H1 (cell line): ENCODE results near the gene ATP2B3. TPM values are rescaled to one million over a fixed set of nuclear protein-coding genes. Genes with fewer than 3 reads are reported as not detected.

Experiments
- CTCF ChIA-PET: fragments of 300-600 bp; sonication (Branson Sonifier 250); formaldehyde crosslinking; loops from one replicate; lab custom pipeline; 2021; ENCODE audit not compliant: partially characterized antibody; lab: Charles Lee
- POLR2A ChIA-PET: fragments of 300-600 bp; sonication (Branson Sonifier 250); formaldehyde crosslinking; loops from one replicate; lab custom pipeline; 2021; ENCODE audit warnings: inconsistent platforms; ENCODE audit not compliant: partially characterized antibody; lab: Charles Lee
- DNase-seq, 2 experiments: peaks; one replicate each; pipeline versions ENCODE4 v3.0.0 to v3.0.0-alpha.2; 2010 to 2022; ENCODE audit warnings: low spot score in 2 of 2, low read depth in 1 of 2, mixed read lengths in 1 of 2
- FAIRE-seq: peaks from 2 replicates; lab custom pipeline; 2011; peaks lifted over from hg19 to GRCh38; lab: Jason Lieb, UNC
- H2AFZ ChIP-seq: 2 replicates; pipeline ENCODE4 v1.8.1; 2012; ENCODE audit warnings: low read length, inconsistent platforms
- H2AK5ac ChIP-seq: 2 replicates; pipeline ENCODE4 v1.6.1; 2013; ENCODE audit warnings: low read depth, low read length
- H2BK120ac ChIP-seq: replicated peaks from 2 replicates; pipeline ENCODE3; 2013; ENCODE audit warnings: low read depth, low read length, inconsistent platforms
- H2BK12ac ChIP-seq: 2 replicates; pipeline ENCODE4 v1.6.1; 2013; ENCODE audit warnings: low read depth, low read length
- H2BK15ac ChIP-seq: 2 replicates; pipeline ENCODE4 v1.6.1; 2013; ENCODE audit warnings: low read length
- H2BK20ac ChIP-seq: 2 replicates; pipeline ENCODE4 v1.6.1; 2013; ENCODE audit warnings: low read length
- H2BK5ac ChIP-seq: 2 replicates; pipeline ENCODE4 v1.6.1; 2013; ENCODE audit warnings: low read depth, low read length
- H3K14ac ChIP-seq: 2 replicates; pipeline ENCODE4 v1.6.1; 2013; ENCODE audit warnings: inconsistent platforms; ENCODE audit not compliant: insufficient read length
- H3K18ac ChIP-seq: 2 replicates; pipeline ENCODE4 v1.6.1; 2013; ENCODE audit warnings: low read length; ENCODE audit errors: extremely low read depth
- H3K23ac ChIP-seq: 2 replicates; pipeline ENCODE4 v1.6.1; 2013; ENCODE audit warnings: inconsistent platforms; ENCODE audit not compliant: insufficient read length
- H3K23me2 ChIP-seq: 2 replicates; pipeline ENCODE4 v1.6.1; 2013; ENCODE audit warnings: low read depth, low read length
- H3K27ac ChIP-seq: 2 replicates; pipeline ENCODE4 v1.6.1; 2011; ENCODE audit warnings: low read depth, low read length, inconsistent platforms
- H3K27me3 ChIP-seq, 4 experiments: replicated peaks in 1 of 4; 1 replicate in 1 of 4; 2 replicates in 3 of 4; pipeline versions ENCODE4 v1.6.1 to v1.8.1; 2011 to 2013; ENCODE audit warnings: low read length in 3 of 4, mild to moderate bottlenecking in 3 of 4, inconsistent platforms in 2 of 4, mixed read lengths in 2 of 4, moderate library complexity in 1 of 4; ENCODE audit not compliant: control insufficient read depth in 3 of 4, insufficient read depth in 3 of 4; ENCODE audit errors: extremely low read depth in 1 of 4
- H3K36me3 ChIP-seq, 4 experiments: 2 replicates each; pipeline versions ENCODE4 v1.6.1 to v1.8.1; 2011 to 2013; ENCODE audit warnings: mild to moderate bottlenecking in 4 of 4, low read length in 3 of 4, moderate library complexity in 2 of 4, control low read depth in 1 of 4, inconsistent platforms in 1 of 4; ENCODE audit not compliant: insufficient read depth in 4 of 4, control insufficient read depth in 2 of 4
- H3K4ac ChIP-seq: replicated peaks from 2 replicates; pipeline ENCODE3; 2013; ENCODE audit warnings: low read length, low read depth, mixed read lengths, inconsistent platforms; ENCODE audit not compliant: insufficient read length
- H3K4me1 ChIP-seq, 4 experiments: replicated peaks in 1 of 4; 1 replicate in 1 of 4; 2 replicates in 3 of 4; pipeline versions ENCODE4 v1.6.1 to v1.8.1; 2011 to 2013; ENCODE audit warnings: low read length in 3 of 4, inconsistent platforms in 2 of 4, mixed read lengths in 1 of 4; ENCODE audit not compliant: insufficient read depth in 4 of 4, control insufficient read depth in 3 of 4
- H3K4me2 ChIP-seq, 2 experiments: 2 replicates each; pipeline versions ENCODE4 v1.6.1 to v1.8.1; 2011 to 2013; ENCODE audit warnings: low read depth in 2 of 2, low read length in 2 of 2, control low read depth in 1 of 2, inconsistent platforms in 1 of 2, mild to moderate bottlenecking in 1 of 2; ENCODE audit not compliant: insufficient read depth in 1 of 2
- H3K4me3 ChIP-seq, 4 experiments: fragments of 200-600, 300-600 bp in 1 of 4; sonication (generic), shearing (Covaris generic), sonication (Bioruptor Twin) in 1 of 4; 2 replicates each; pipeline versions ENCODE4 v1.5.1 to v1.8.1; 2011 to 2016; ENCODE audit warnings: low read length in 4 of 4, low read depth in 3 of 4, control low read depth in 2 of 4, inconsistent platforms in 2 of 4, mild to moderate bottlenecking in 2 of 4, mixed read lengths in 1 of 4, moderate library complexity in 1 of 4; ENCODE audit not compliant: insufficient read depth in 2 of 4; ENCODE audit errors: extremely low read depth in 1 of 4
- H3K56ac ChIP-seq: replicated peaks from 2 replicates; pipeline ENCODE3; 2013; ENCODE audit warnings: low read depth, mild to moderate bottlenecking, mixed read lengths, low read length, inconsistent platforms; ENCODE audit not compliant: insufficient read length
- H3K79me1 ChIP-seq: 2 replicates; pipeline ENCODE4 v1.6.1; 2013; ENCODE audit warnings: low read depth, low read length, control low read depth
- H3K79me2 ChIP-seq, 2 experiments: 2 replicates each; pipeline versions ENCODE4 v1.6.1 to v1.8.1; 2012 to 2013; ENCODE audit warnings: low read length in 2 of 2, mild to moderate bottlenecking in 2 of 2, inconsistent platforms in 1 of 2; ENCODE audit not compliant: insufficient read depth in 2 of 2, control insufficient read depth in 1 of 2
- H3K9ac ChIP-seq, 4 experiments: replicated peaks in 1 of 4; 1 replicate in 1 of 4; 2 replicates in 3 of 4; pipeline versions ENCODE4 v1.6.1 to v1.8.1; 2011 to 2013; ENCODE audit warnings: low read depth in 3 of 4, low read length in 3 of 4, control low read depth in 2 of 4, mild to moderate bottlenecking in 2 of 4, moderate library complexity in 2 of 4, inconsistent platforms in 1 of 4; ENCODE audit errors: extremely low read depth in 1 of 4
- H3K9me3 ChIP-seq, 2 experiments: 2 replicates each; pipeline versions ENCODE4 v1.6.1 to v1.8.1; 2012 to 2013; ENCODE audit warnings: mild to moderate bottlenecking in 2 of 2, moderate library complexity in 2 of 2, control low read depth in 1 of 2, inconsistent platforms in 1 of 2, low read depth in 1 of 2, low read length in 1 of 2, mixed read lengths in 1 of 2; ENCODE audit not compliant: insufficient read depth in 2 of 2
- H4K20me1 ChIP-seq, 2 experiments: replicated peaks in 1 of 2; 2 replicates each; pipeline versions ENCODE3 to v1.8.1; 2011 to 2013; ENCODE audit warnings: inconsistent platforms in 2 of 2, low read length in 2 of 2, mild to moderate bottlenecking in 1 of 2; ENCODE audit not compliant: insufficient read depth in 2 of 2, control insufficient read depth in 1 of 2
- H4K5ac ChIP-seq: 2 replicates; pipeline ENCODE4 v1.6.1; 2013; ENCODE audit warnings: low read length, low read depth, mixed read lengths, inconsistent platforms; ENCODE audit not compliant: insufficient read length
- H4K8ac ChIP-seq: 2 replicates; pipeline ENCODE4 v1.8.0; 2013; ENCODE audit warnings: mild to moderate bottlenecking, moderate library complexity, low read length, inconsistent platforms; ENCODE audit not compliant: insufficient read depth; ENCODE audit errors: extremely low read depth
- H4K91ac ChIP-seq: replicated peaks from 2 replicates; pipeline ENCODE3; 2013; ENCODE audit warnings: low read length, mixed read lengths, inconsistent platforms; ENCODE audit not compliant: insufficient read length
- PHF8 ChIP-seq: fragments of 200-600 bp; sonication (generic); conservative IDR thresholded peaks from 2 replicates; pipeline ENCODE4 v1.7.1; 2012; ENCODE audit warnings: low read depth, mild to moderate bottlenecking, inconsistent platforms, low read length, moderate library complexity
- SUZ12 ChIP-seq: fragments of 200-600 bp; sonication (generic); IDR thresholded peaks from 2 replicates; pipeline ENCODE4 v1.6.1; 2012; ENCODE audit warnings: mild to moderate bottlenecking, inconsistent platforms, low read length, moderate library complexity, mixed read lengths
- TBP ChIP-seq: IDR thresholded peaks from 2 replicates; pipeline ENCODE4 v1.6.1; 2011; ENCODE audit warnings: low read depth, low read length, improper control_type of control experiment
- WGBS, 2 experiments: shearing (Covaris generic) in 1 of 2; methylation state at CpG; one replicate each; pipeline versions ENCODE4 v1.1.6 to v1.1.7; 2013 to 2015; ENCODE audit warnings: low lambda C conversion rate in 2 of 2, mixed read lengths in 2 of 2, inconsistent platforms in 1 of 2, low coverage in 1 of 2, missing lambda C conversion rate in 1 of 2; ENCODE audit not compliant: insufficient replicate concordance in 2 of 2, insufficient coverage in 1 of 2, insufficient read length in 1 of 2; ENCODE audit errors: extremely low coverage in 1 of 2, missing lambda C conversion rate in 1 of 2; 5-methylcytosine and 5-hydroxymethylcytosine counted together
- polyA plus RNA-seq, 7 experiments: library from polyadenylated mRNA; depleted of rRNA in 3 of 7; stranded (reverse) in 5 of 7; unstranded in 2 of 7; fragments of >200 nt in 5 of 7; fragments of 200-250 nt in 2 of 7; gene quantifications; 1 replicate in 5 of 7; 2 replicates in 1 of 7; 4 replicates in 1 of 7; pipeline versions ENCODE4 v1.2.1 to v1.2.3, GENCODE V29; 2011 to 2013; ENCODE audit warnings: missing spikeins in 2 of 7, mixed read lengths in 2 of 7
- total RNA-seq: library from RNA; stranded (reverse); fragmentation: NEBNext Ultra II Directional; extraction: Animal tissue kit (Norgen Biotek cat#: 25700); gene quantifications from 2 replicates; pipeline ENCODE4 v1.2.1, GENCODE V29; 2021
- TF ChIP-seq, protein P1 (sequence below): IDR thresholded peaks from 2 replicates; pipeline ENCODE4 v1.6.1; 2012; ENCODE audit warnings: inconsistent platforms
- TF ChIP-seq, protein P2 (sequence below): IDR thresholded peaks from 2 replicates; pipeline ENCODE4 v1.6.1; 2012; ENCODE audit warnings: low read length, inconsistent platforms

Gene ATP2B3
- total and polyA plus RNA-seq, 2 of the 8 experiments (the other 6 are each of a cell fraction or from before 2014, with no cell fraction given) = 0.14 to 0.19 TPM

DNA sequence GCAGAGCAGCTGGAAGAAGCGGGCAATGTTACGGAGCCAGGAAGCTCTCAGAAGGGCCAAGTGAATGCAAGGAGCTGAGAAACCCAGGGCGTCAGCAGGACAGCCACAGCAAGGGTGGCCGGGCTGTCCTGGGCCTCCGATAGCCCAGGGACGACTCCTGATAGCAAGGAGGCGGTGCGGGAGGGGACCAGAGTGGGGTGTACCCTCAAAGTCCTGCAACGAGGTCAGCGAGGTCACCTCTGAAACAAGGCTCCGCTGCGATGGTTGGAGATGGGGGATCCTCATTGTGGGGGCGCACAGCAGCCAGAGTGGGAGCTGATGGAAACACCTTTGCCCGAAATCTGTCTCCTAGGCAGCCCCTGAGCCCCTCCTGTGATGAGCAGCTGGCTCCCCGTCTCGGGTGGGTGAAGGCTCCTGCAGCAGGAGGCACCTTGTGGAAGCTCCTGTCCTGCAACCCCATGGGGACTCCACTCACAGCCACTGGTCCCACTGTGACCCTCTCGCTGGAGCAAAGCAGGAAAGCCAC lies 85.8 kb downstream of the ATP2B3 start:
- peaks cover 0 to 8% (median 0%) of the 10 kb centered on the region in 4 experiments; a peak in 3 of 7 replicates for H3K27me3 ChIP-seq
- TF ChIP-seq PHF8 = no peak
- no peak for TF ChIP-seq TBP
- TF ChIP-seq, protein P1, sequence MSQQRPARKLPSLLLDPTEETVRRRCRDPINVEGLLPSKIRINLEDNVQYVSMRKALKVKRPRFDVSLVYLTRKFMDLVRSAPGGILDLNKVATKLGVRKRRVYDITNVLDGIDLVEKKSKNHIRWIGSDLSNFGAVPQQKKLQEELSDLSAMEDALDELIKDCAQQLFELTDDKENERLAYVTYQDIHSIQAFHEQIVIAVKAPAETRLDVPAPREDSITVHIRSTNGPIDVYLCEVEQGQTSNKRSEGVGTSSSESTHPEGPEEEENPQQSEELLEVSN = no peak
- TF ChIP-seq, protein P2, sequence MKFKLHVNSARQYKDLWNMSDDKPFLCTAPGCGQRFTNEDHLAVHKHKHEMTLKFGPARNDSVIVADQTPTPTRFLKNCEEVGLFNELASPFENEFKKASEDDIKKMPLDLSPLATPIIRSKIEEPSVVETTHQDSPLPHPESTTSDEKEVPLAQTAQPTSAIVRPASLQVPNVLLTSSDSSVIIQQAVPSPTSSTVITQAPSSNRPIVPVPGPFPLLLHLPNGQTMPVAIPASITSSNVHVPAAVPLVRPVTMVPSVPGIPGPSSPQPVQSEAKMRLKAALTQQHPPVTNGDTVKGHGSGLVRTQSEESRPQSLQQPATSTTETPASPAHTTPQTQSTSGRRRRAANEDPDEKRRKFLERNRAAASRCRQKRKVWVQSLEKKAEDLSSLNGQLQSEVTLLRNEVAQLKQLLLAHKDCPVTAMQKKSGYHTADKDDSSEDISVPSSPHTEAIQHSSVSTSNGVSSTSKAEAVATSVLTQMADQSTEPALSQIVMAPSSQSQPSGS = no peak
- no peak for TF ChIP-seq SUZ12

More for the DNA sequence above, 85.8 kb downstream of the ATP2B3 start:
- Histone ChIP-seq H3K14ac (no peak overlapping the region), H4K91ac (no peak overlapping the region), H3K79me2 (no peaks in the 10 kb centered on the region), H2BK12ac (no peak overlapping the region), H3K18ac (no peak overlapping the region), H3K4me3 (no peak overlapping the region), H3K4ac (no peak overlapping the region), H2AK5ac (no peak overlapping the region), H3K4me2 (no peak overlapping the region), H3K23me2 (peaks cover 3% of the 10 kb centered on the region; the same call in 1 of the 2 replicates), H3K27ac (no peak overlapping the region), H2BK20ac (no peak overlapping the region), H3K23ac (no peak overlapping the region), H3K9ac (no peak overlapping the region), H2BK5ac (no peak overlapping the region), H3K56ac (no peak overlapping the region), H4K5ac (no peak overlapping the region), H2BK15ac (no peak overlapping the region), H3K4me1 (peaks cover 0 to 4% (median 0%) of the 10 kb centered on the region in 4 experiments; a peak in 1 of 7 replicates), H2AFZ (no peak overlapping the region), H4K8ac (no peak overlapping the region), H3K79me1 (no peaks in the 10 kb centered on the region), H3K36me3 (no peaks in the 10 kb centered on the region), H3K9me3 (no peaks in the 10 kb centered on the region), H2BK120ac (no peak overlapping the region), H4K20me1 (no peaks in the 10 kb centered on the region)
- FAIRE-seq (no peak), DNase-seq (no peak)
- CTCF ChIA-PET = interaction anchor here (0.7 to 4.5 kb wide), 6 partner anchors 8 to 133 kb away, joined by 3 to 22 read pairs (median 3); partner anchors contain the start of gene HAUS7
- POLR2A ChIA-PET = no interaction called here
- 85% methylated on average over 17 of the region's 17 CpGs; no CpG with 5 or more reads in 1 of the 2 experiments for WGBS, 2 experiments
